A673 (cell line): ENCODE data around the gene STAB1. TPM values are rescaled to one million over a fixed set of nuclear protein-coding genes. Genes with fewer than 3 reads are reported as not detected.
A peak's percentile ranks its signal among the peaks of the same experiment; 100 is the strongest.

Experiments
- BruUV-seq: library from RNA; stranded (reverse); fragments of 400-500 nt; replicated peaks from 2 replicates; lab custom pipeline; 2021; lab: Mats Ljungman, UMichigan
- CTCF ChIA-PET: fragments of 300-600 bp; sonication (Branson Sonifier 250); formaldehyde crosslinking; loops from one replicate; lab custom pipeline; 2022; ENCODE audit warnings: antibody characterized with exemption; lab: Charles Lee
- POLR2A ChIA-PET: fragments of 300-600 bp; sonication (Branson Sonifier 250); formaldehyde crosslinking; loops from one replicate; lab custom pipeline; 2022; ENCODE audit warnings: antibody characterized with exemption; ENCODE audit not compliant: low non-redundant PET; lab: Charles Lee
- DNase-seq: peaks from one replicate; pipeline ENCODE4 v3.0.0-alpha.2; 2015; ENCODE audit warnings: low spot score
- H3K27ac ChIP-seq: fragments of 200-600 bp; sonication (generic); 2 replicates; pipeline ENCODE4 v1.5.1; 2016; ENCODE audit warnings: mixed run types, low read depth, mild to moderate bottlenecking, mixed read lengths, antibody characterized with exemption, low read length; ENCODE audit not compliant: poor library complexity, severe bottlenecking
- H3K27me3 ChIP-seq: fragments of 200-600 bp; sonication (generic); replicated peaks from 2 replicates; pipeline ENCODE4 v1.6.1; 2017; ENCODE audit warnings: mixed run types, low read depth, mild to moderate bottlenecking, mixed read lengths, antibody characterized with exemption, low read length; ENCODE audit not compliant: insufficient read depth, poor library complexity
- H3K36me3 ChIP-seq: fragments of 200-600 bp; sonication (generic); 2 replicates; pipeline ENCODE4 v1.6.1; 2016; ENCODE audit warnings: mixed run types, mild to moderate bottlenecking, mixed read lengths, antibody characterized with exemption, low read length; ENCODE audit not compliant: insufficient read depth, poor library complexity, severe bottlenecking
- H3K4me1 ChIP-seq: fragments of 200-600 bp; sonication (generic); 2 replicates; pipeline ENCODE4 v1.6.1; 2017; ENCODE audit warnings: mixed run types, mild to moderate bottlenecking, mixed read lengths, antibody characterized with exemption, low read length; ENCODE audit not compliant: insufficient read depth, poor library complexity, severe bottlenecking
- H3K4me3 ChIP-seq: fragments of 200-600 bp; sonication (generic); 2 replicates; pipeline ENCODE4 v1.5.1; 2016; ENCODE audit warnings: low read depth, mixed run types, mild to moderate bottlenecking, mixed read lengths, low read length; ENCODE audit not compliant: poor library complexity, severe bottlenecking
- H3K9me3 ChIP-seq: fragments of 200-600 bp; sonication (generic); 2 replicates; pipeline ENCODE4 v1.6.1; 2016; ENCODE audit warnings: mixed run types, low read depth, mild to moderate bottlenecking, mixed read lengths, antibody characterized with exemption, low read length; ENCODE audit not compliant: poor library complexity, severe bottlenecking
- CTCF ChIP-seq: fragments of 300-800, 200-600 bp; sonication (generic); conservative IDR thresholded peaks from 2 replicates; pipeline ENCODE4 v1.5.1; 2017; ENCODE audit warnings: low read depth, mild to moderate bottlenecking, antibody characterized with exemption, low read length, moderate library complexity, mixed read lengths
- EZH2 ChIP-seq: fragments of 200-600 bp; sonication (generic); IDR thresholded peaks from 2 replicates; pipeline ENCODE4 v1.6.1; 2017; ENCODE audit warnings: borderline replicate concordance, low read depth, mild to moderate bottlenecking, mixed read lengths, antibody characterized with exemption, low read length; ENCODE audit not compliant: poor library complexity, severe bottlenecking
- intact Hi-C: fragments of 100-400 bp; cut with micrococcal nuclease; formaldehyde crosslinking; loops from one replicate; pipeline ENCODE4 v1.10.0; 2022; ENCODE audit not compliant: unreplicated experiment
- total RNA-seq: library from RNA; stranded (reverse); gene quantifications from 2 replicates; pipeline ENCODE4 v1.2.3, GENCODE V29; 2021

The STAB1 gene
- total RNA-seq, 1 experiment from 2014 or later, result 0.41 TPM

GRCh38 chr3:52529376-52530333 lies 34.5 kb downstream of the STAB1 start:
- intact Hi-C loops, result no loop called here
- H3K36me3 ChIP-seq, result no peaks in the 10 kb centered on the region
- no peaks in the 10 kb centered on the region for H3K9me3 ChIP-seq
- TF ChIP-seq EZH2 (no peak), CTCF (no peak)
- peaks cover 2% of the 10 kb centered on the region for H3K4me1 ChIP-seq
- POLR2A ChIA-PET, result no interaction called here
- H3K27me3 ChIP-seq, result no peaks in the 10 kb centered on the region
- no peak overlapping the region for H3K27ac ChIP-seq
- no TSS peak for BruUV-seq
- no peak for DNase-seq
- H3K4me3 ChIP-seq, result no peak overlapping the region
- CTCF ChIA-PET, result no interaction called here

DNA sequence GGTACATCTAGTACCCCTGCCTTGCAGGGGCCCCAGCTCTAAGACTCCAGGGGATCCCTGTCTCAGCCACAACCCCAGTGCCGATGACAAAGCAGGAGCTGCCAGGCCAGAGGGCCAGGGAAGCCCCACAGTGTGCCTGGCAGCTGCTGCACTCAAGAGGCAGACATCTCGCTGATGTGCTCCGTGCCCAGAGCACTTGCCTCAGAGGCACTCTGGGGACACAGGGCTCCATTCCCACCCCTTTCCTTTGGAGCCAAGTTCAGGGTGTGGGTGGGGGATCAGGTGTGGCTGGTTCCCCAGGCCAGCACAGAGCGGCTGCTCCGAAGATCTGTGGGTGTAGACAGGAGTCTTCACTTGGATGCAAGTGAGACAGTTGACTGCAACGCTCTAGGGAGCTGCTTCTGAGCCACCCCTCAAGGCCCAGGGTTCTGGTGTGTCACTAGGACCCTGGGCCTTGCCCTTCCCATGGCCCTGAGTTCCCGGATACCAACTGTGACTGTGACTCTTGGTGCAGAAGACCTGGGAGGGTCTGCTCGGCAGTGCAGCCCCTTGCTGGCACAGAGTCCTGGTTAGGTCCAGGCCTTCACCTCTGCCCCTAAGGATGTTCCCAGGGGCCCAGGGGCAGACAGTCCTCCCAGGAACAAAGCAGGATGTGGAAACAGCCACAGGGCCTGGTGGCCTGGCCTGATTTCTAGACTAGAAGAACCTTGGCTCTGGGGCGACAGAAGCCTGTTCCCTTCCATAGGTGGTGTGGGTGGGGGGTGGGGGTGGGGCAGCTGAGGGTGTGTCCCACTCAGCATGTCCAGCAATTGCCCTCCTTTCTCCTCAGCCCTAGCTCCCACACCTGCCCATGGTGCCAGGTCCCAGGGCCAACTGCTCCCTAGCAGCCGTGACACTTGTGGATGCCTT lies 36.0 kb downstream of the STAB1 start:
- TF ChIP-seq CTCF (no peak), EZH2 (no peak)
- ChIA-PET POLR2A (no interaction called here), CTCF (no interaction called here)
- Histone ChIP-seq H3K4me3 (no peak overlapping the region), H3K27me3 (no peaks in the 10 kb centered on the region), H3K4me1 (no peaks in the 10 kb centered on the region), H3K27ac (no peak overlapping the region), H3K9me3 (no peaks in the 10 kb centered on the region), H3K36me3 (no peaks in the 10 kb centered on the region)
- DNase-seq, result no peak
- intact Hi-C loops, result no loop called here
- no TSS peak for BruUV-seq

GRCh38 chr3:52531860-52532516 lies 36.9 kb downstream of the STAB1 start:
- no peaks in the 10 kb centered on the region for H3K4me1 ChIP-seq
- no peak overlapping the region for H3K27ac ChIP-seq
- TF ChIP-seq CTCF (no peak), EZH2 (no peak)
- no peaks in the 10 kb centered on the region for H3K27me3 ChIP-seq
- H3K36me3 ChIP-seq, result no peaks in the 10 kb centered on the region
- intact Hi-C loops, result no loop called here
- POLR2A ChIA-PET, result no interaction called here
- no TSS peak for BruUV-seq
- DNase-seq, result no peak
- H3K9me3 ChIP-seq, result no peaks in the 10 kb centered on the region
- peak overlapping the region; percentile 60 for H3K4me3 ChIP-seq
- CTCF ChIA-PET, result no interaction called here
